Smooth muscle cell (in vitro differentiated cells): ENCODE results near the gene NPW. TPM values are rescaled to one million over a fixed set of nuclear protein-coding genes. Genes with fewer than 3 reads are reported as not detected.

Experiments
- DNase-seq: peaks from one replicate; lab custom pipeline; 2025; ENCODE audit not compliant: unreplicated experiment; lab: John Stamatoyannopoulos, UW
- H2AFZ ChIP-seq: fragments of 200-600 bp; sonication (generic); 2 replicates; pipeline ENCODE4 v1.6.0; 2016; ENCODE audit warnings: antibody characterized with exemption, low read depth, mild to moderate bottlenecking
- H3F3A ChIP-seq: fragments of 200-600 bp; sonication (generic); 2 replicates; pipeline ENCODE4 v1.6.0; 2017; ENCODE audit warnings: antibody characterized with exemption, low read depth
- H3K27ac ChIP-seq: fragments of 200-600 bp; sonication (generic); 2 replicates; pipeline ENCODE4 v1.5.1; 2016; ENCODE audit warnings: low read depth, mild to moderate bottlenecking
- H3K27me3 ChIP-seq: fragments of 200-600 bp; sonication (generic); 2 replicates; pipeline ENCODE4 v1.6.1; 2016; ENCODE audit warnings: low read depth, mild to moderate bottlenecking
- H3K36me3 ChIP-seq: fragments of 200-600 bp; sonication (generic); 2 replicates; pipeline ENCODE4 v1.5.1; 2016; ENCODE audit warnings: low read depth
- H3K4me1 ChIP-seq: fragments of 200-600 bp; sonication (generic); 2 replicates; pipeline ENCODE4 v1.5.1; 2016; ENCODE audit warnings: low read depth
- H3K4me2 ChIP-seq: fragments of 200-600 bp; sonication (generic); 2 replicates; pipeline ENCODE4 v1.6.0; 2016; ENCODE audit warnings: mild to moderate bottlenecking
- H3K4me3 ChIP-seq: fragments of 200-600 bp; sonication (generic); 2 replicates; pipeline ENCODE4 v1.5.1; 2016; ENCODE audit warnings: mild to moderate bottlenecking
- H3K79me2 ChIP-seq: fragments of 200-600 bp; sonication (generic); 2 replicates; pipeline ENCODE4 v1.6.0; 2016; ENCODE audit warnings: low read depth, mild to moderate bottlenecking
- H3K9ac ChIP-seq: fragments of 200-600 bp; sonication (generic); 2 replicates; pipeline ENCODE4 v1.6.0; 2016; ENCODE audit warnings: low read depth
- H3K9me3 ChIP-seq: fragments of 200-600 bp; sonication (generic); replicated peaks from 2 replicates; pipeline ENCODE4 v1.5.1; 2016; ENCODE audit warnings: low read depth
- H4K20me1 ChIP-seq: fragments of 200-600 bp; sonication (generic); 2 replicates; pipeline ENCODE4 v1.6.0; 2016; ENCODE audit warnings: low read depth
- WGBS: methylation state at CpG from one replicate; pipeline ENCODE4 v1.1.7; 2016; ENCODE audit warnings: low lambda C conversion rate; 5-methylcytosine and 5-hydroxymethylcytosine counted together
- polyA plus RNA-seq: library from polyadenylated mRNA; unstranded; fragments of >200 nt; fragmentation: Nextera tagmentation; extraction: Ambion mirVana; gene quantifications from 2 replicates; pipeline ENCODE4 v1.2.1, GENCODE V29; 2016
- total RNA-seq: library from RNA; depleted of rRNA; stranded (reverse); fragments of >200 nt; gene quantifications from 2 replicates; pipeline ENCODE4 v1.2.3, GENCODE V29; 2014
- TF ChIP-seq, protein P1 (sequence below): fragments of 200-600 bp; sonication (generic); IDR thresholded peaks from 2 replicates; pipeline ENCODE4 v1.5.1; 2017; ENCODE audit warnings: borderline replicate concordance, mild to moderate bottlenecking, antibody characterized with exemption; ENCODE audit not compliant: insufficient read depth, poor library complexity, severe bottlenecking

The NPW gene
- total and polyA plus RNA-seq, 2 experiments from 2014 or later = 13.1 to 185 TPM

- Histone ChIP-seq H2AFZ (no peak overlapping the region), H3K4me3 (no peak overlapping the region), H3K9me3 (no peaks in the 10 kb centered on the region), H3K4me2 (no peak overlapping the region), H3K36me3 (no peaks in the 10 kb centered on the region), H3K27ac (no peak overlapping the region), H3K4me1 (peaks cover 13% of the 10 kb centered on the region), H3K27me3 (no peaks in the 10 kb centered on the region), H3K9ac (no peak overlapping the region), H3F3A (no peaks in the 10 kb centered on the region), H3K79me2 (peaks cover 17% of the 10 kb centered on the region), H4K20me1 (peaks cover 3% of the 10 kb centered on the region)
- WGBS = 96% methylated on average over 22 of the region's 22 CpGs
- TF ChIP-seq, protein P1, sequence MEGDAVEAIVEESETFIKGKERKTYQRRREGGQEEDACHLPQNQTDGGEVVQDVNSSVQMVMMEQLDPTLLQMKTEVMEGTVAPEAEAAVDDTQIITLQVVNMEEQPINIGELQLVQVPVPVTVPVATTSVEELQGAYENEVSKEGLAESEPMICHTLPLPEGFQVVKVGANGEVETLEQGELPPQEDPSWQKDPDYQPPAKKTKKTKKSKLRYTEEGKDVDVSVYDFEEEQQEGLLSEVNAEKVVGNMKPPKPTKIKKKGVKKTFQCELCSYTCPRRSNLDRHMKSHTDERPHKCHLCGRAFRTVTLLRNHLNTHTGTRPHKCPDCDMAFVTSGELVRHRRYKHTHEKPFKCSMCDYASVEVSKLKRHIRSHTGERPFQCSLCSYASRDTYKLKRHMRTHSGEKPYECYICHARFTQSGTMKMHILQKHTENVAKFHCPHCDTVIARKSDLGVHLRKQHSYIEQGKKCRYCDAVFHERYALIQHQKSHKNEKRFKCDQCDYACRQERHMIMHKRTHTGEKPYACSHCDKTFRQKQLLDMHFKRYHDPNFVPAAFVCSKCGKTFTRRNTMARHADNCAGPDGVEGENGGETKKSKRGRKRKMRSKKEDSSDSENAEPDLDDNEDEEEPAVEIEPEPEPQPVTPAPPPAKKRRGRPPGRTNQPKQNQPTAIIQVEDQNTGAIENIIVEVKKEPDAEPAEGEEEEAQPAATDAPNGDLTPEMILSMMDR = no peak
- no peak for DNase-seq
Observed at GRCh38 chr16:2044541-2044940, 25.0 kb downstream of the NPW start.

DNA sequence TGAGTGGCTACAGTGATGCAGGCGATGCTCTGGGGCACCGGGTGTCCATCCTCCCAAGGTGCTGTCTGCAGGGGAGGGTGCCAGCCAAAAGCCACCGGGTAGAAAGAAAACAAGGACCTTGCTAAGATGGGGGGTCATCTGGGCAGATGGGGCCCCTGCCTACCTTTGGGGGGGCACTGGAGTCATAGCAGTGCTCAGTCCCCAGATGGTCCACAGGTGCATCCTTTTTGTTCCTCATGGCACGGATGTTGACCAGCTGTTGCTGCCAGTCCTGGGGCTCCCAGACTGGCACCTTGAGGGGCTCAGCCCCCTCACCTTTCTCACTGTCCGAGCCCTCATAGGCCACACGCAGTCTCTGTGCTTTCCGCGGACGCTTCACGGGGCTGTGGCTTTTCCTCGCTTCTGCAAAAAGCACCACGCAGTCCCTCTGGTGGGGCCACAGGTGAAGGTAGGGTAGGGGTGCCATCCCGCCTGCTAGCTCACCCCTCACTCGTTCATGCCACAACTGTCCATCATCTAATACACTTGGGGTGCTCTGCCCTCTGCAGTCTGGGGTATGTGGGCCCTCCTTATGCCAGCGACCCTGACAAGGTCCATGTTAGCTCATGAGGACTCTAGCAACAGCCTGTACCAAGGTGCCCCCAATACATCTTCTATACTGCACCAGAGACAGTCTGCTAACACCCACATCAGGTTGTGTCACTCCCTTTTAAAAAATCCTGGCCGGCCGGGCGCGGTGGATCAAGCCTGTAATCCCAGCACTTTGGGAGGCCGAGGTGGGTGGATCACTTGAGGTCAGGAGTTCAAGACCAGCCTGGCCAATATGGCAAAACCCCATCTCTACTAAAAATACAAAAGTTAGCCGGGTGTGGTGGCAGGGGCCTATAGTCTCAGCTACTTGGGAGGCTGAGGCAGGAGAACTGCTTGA is 26.6 kb downstream of the NPW start:
- WGBS = 88% methylated on average over 21 of the region's 21 CpGs
- Histone ChIP-seq H2AFZ (no peak overlapping the region), H3K4me2 (peak overlapping the region; percentile 99), H3K79me2 (peaks cover 30% of the 10 kb centered on the region), H3K4me1 (peaks cover 13% of the 10 kb centered on the region), H3K9me3 (no peaks in the 10 kb centered on the region), H3K9ac (no peak overlapping the region), H3K27me3 (no peaks in the 10 kb centered on the region), H3F3A (no peaks in the 10 kb centered on the region), H3K36me3 (no peaks in the 10 kb centered on the region), H3K27ac (no peak overlapping the region), H3K4me3 (no peak overlapping the region), H4K20me1 (peaks cover 3% of the 10 kb centered on the region)
- DNase-seq = no peak
- TF ChIP-seq, protein P1 = no peak

DNA sequence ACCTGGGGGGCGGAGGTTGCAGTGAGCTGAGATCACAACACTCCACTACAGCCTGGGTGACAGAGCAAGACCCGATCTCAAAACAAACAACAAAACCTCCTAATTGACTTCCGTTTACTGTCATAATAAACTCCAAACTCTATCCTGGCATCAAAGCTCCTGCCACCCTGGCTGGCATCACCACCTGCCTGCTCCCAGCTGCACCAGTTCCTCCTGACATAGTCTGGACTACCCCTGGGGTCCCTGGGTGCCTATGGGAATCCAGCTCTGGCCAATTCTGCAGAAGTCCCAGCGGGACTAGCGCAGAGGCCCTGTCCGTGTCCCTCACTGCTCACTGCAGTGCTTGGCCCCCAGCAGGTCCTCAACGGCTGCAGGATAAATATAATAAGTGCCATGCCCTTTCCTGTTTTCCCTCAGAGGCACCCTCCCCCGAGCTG is 27.3 kb downstream of the NPW start:
- WGBS = 43% methylated on average over 8 of the region's 8 CpGs
- Histone ChIP-seq H4K20me1 (peaks cover 3% of the 10 kb centered on the region), H3F3A (no peaks in the 10 kb centered on the region), H3K4me1 (peaks cover 13% of the 10 kb centered on the region), H3K9me3 (no peaks in the 10 kb centered on the region), H3K4me2 (peak overlapping the region; percentile 99), H3K27me3 (no peaks in the 10 kb centered on the region), H3K27ac (no peak overlapping the region), H2AFZ (peak overlapping the region; percentile 77), H3K9ac (no peak overlapping the region), H3K4me3 (peak overlapping the region; percentile 88), H3K36me3 (no peaks in the 10 kb centered on the region), H3K79me2 (peaks cover 33% of the 10 kb centered on the region)
- DNase-seq = no peak
- TF ChIP-seq, protein P1 = no peak
